Activated effector memory CD4-positive, alpha-beta T cell treated with Interleukin-2 at 50 U/mL for 16 hours (primary cell): ENCODE results near the gene TBC1D8.

Experiments used
- DNase-seq: peaks from one replicate; pipeline ENCODE4 v3.0.0-alpha.2; 2020

TBC1D8 gene

DNA sequence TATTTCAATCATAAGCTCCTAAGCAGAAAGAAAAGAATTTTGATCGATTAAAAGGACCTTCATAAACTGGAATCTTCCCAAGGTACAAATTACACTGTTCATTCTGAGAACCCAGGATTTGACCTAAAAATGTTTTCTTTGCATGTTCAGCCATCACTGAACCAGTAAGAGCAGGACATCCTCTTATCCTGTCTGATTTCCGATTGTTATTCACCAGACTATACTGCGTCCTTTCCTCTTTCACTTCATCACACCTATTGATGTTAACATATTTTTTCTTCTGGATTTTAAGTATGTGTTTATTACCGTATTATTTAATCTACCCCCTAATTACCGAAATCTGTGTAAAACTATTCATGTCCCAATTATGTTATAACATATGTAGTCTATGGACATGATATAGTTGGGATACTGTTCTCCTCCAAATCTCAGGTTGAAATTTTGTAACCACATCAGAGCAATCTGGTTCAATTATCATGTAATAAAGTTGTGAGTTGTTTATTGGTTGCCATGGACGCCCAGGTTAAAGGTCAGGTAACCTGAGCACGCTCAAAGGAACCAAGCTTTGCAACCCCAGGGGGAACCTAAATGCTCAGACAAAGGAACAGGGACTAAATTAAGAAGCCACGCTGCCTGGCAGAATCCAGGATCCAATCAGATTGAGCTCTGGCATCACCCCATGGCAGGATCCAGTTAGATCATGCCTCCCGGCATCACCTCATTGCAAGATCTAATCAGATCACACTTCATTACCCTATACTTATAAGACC lies 11.6 kb upstream of the TBC1D8 start:
- no peak for DNase-seq

DNA sequence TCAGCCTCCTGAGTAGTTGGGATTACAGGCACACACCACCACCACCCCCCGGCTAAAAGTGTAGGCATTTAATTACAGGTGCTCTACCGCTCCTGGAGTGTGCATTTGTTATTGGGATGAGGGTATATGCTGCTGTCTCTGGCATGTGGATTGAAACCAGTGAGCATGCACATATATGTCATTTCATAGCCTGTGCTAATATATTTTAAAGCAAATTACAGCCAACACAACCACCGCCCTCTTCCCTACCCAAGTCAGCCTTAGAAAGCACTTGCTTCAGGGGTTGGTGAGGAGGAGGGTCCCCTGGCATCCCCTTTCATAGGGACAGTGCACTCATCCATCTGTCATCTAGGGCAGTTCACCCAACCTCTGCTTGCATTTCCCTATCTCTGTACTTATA lies 10.5 kb upstream of the TBC1D8 start:
- no peak for DNase-seq

DNA sequence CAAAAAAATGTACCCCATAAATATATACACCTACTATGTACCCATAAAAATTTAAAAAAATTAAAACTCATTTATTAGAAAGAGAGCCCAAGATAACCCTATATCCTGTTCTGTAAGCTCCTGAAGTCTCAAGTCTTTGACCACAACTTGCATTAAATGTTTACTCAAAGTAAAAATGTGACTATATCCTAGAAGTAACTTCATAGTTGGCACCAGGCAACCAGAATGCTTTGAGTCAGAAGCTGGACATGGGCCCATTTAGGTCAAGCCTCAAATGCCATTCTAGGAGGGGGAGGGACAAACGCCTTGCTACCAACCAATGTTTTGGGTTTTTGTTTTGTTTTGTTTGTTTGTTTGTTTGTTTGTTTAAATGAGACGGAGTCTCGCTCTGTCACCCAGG lies 9.3 kb upstream of the TBC1D8 start:
- DNase-seq, result no peak

DNA sequence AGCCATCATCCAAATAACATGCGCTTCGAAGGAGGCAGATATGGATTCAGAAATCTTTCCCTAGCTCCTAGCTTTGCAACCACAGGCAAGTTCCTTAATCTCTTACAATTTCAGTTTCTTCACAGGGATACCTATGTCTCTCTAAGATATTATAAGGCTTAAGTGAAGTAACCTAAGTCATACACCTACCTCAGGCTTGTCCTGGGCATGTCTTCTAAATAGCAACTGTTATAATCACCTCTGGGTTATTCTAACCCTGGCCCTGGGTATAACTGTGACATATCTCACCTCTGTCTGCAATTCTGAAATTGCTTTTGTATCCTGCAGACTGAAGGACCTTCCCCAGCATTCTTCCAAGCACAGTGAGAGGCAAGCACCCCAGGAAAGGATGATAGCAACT lies 8.3 kb upstream of the TBC1D8 start:
- DNase-seq, result no peak

DNA sequence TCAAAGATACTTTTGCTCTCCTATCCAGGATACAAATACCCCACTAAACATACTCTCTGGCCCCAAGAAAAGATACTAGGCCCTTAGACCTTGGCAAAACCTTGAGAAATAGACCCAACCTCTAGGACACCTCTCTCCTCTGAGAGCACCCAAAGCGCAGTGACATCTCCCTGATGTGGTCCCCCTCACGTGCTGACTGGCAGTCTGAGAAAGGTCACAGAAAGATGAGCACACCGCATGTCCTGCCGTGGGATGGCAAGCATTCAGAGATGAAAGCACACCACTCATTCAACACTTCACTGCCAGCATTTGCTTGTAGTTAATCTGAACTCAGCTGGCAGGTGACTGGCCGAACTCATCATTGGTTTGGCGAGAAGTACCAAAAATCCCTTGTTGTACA lies 6.1 kb upstream of the TBC1D8 start:
- DNase-seq, result no peak

DNA sequence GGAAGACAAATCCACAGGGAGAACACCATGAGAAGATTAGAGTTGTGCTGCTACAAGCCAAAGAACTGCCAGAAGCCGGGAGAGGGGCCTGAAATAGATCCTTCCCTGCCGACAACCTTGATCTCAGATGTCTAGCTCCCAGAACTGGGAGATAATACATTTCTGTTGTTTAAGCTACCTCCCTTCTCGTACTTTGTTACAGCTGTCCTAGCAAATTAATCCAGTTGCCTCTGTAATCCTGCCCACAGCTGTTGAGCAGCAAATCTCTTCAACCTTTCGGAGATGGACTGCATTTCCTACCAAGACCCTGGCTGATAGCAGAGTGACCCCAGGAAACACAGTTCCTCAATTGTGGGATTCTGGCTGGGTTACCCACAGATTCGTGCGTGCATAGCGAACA lies 2.6 kb upstream of the TBC1D8 start:
- no peak for DNase-seq

DNA sequence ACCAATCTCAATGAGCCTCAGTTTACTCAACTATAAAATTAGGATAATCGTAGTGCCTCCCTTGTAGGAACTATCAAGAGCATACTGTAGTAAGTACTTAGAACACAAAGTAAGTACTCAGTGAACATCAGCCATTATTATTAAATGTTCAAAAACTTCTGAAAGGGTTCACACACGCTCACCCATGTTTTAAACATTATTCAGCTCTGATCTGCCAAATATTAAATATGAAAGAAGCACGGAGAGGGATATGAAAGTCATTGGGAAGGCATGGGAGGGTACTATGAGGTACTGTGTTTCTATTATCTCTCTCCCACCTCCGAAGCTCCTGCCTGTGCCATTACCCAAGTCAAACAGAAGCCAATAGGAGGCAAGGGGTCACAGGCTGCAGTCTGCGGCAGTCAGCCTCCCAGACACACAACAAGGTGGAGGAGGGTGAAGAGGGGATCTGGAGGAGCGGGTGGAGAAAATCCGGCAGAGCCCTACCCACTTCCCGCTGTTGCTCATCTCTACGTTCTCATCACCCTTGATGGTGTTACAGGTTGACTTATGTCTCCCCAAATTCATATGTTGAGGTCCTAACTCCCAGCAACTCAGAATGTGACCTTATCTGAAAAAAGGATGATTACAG lies 2.0 kb upstream of the TBC1D8 start:
- no peak for DNase-seq

DNA sequence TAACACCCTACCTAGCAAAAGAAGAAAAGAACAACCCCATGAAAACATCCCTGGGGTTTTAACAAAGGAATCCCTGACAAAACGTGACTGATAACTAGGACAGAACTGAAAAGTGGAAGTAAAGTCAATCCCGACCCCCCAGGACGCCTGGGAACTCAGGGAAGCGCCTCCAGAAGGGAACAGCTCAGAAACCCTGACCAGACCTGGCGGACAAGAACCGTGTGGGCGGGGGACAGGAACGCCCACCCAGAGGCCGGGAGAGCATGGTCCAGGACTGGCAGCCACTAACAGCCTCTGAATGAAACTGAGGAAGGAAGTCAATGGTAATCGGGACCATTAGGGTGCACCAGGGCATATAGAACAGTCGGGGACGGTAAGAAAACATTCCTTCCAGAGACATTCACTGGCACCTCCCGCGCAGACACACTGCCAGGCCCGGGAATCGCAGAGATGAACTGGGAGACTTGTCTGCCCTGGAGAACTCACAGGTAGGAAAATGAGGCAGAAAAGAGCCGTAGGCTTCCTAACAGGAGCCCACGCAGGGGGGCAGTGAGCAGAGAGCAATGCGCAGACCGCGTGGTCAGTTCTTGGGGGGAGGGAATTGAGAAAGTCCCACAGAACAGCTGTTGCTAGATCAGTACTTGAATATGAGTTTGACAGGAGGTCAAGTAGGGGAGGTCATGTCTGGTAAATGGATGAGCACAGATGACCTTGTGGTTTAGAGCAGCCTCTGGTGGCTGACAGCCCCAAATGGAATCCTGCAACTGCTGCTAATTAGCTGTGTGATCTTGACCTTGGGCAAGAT lies 1.3 kb upstream of the TBC1D8 start:
- no peak for DNase-seq

DNA sequence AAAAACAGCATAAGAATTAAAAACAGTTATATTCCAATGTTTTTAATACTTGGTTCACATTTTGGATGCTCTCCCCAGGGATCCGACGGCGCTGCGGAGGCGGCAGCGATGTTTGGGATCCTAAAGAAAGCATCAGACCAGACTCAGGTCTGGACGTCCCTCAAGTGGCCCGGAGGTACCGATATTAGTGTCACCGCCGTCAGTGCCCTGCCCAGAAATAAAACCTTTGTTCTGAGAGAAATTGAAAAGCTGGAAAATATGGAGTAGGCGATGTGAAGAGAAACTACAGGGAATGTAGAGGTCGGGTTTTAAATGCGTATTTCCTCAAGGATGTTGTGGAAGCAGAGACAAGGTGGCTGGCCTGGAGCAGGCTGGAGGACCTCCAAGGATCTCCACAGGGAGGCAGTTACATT lies 683 bp upstream of the TBC1D8 start:
- no peak for DNase-seq

DNA sequence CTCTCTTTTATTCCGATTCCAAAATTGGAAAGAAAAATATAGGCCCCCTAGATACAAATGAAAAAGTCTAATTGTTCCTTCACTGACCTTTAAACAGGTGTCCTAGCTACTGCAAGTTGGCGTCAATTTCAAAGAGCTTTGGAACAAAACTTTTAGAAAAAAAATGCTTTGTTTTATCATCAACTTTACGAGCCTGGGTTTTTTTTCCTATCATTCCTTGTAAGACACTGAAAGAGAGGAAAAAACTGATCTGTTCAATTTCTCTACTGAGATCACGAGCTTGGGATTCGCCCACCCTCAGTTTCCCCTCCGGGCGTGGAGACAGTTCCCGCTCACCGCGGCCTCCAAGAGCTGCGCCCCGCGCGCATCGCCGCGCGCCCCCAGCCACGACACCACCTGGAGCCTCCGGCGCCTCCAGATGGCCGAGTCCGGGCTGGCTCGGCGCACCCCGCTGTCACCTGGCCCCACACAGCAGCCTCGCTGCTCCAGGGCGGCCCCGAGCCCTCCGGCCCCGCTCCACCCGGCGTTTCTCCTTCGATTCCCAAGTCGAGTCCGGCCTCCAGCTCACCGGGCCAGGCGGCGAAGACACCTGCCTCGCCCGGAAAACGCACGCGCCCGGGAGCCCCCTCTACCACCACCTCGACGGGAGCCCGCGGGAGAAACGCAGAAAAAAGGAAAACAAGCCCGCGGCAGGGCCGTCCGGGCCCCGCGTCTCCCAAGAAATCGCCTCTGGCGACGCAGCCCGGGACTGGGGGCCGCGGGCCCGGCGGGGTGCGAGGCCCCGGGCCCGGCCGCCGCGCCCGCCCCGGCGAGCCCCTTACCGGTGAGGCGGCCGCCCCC lies 656 bp downstream of the TBC1D8 start:
- DNase-seq, result no peak

DNA sequence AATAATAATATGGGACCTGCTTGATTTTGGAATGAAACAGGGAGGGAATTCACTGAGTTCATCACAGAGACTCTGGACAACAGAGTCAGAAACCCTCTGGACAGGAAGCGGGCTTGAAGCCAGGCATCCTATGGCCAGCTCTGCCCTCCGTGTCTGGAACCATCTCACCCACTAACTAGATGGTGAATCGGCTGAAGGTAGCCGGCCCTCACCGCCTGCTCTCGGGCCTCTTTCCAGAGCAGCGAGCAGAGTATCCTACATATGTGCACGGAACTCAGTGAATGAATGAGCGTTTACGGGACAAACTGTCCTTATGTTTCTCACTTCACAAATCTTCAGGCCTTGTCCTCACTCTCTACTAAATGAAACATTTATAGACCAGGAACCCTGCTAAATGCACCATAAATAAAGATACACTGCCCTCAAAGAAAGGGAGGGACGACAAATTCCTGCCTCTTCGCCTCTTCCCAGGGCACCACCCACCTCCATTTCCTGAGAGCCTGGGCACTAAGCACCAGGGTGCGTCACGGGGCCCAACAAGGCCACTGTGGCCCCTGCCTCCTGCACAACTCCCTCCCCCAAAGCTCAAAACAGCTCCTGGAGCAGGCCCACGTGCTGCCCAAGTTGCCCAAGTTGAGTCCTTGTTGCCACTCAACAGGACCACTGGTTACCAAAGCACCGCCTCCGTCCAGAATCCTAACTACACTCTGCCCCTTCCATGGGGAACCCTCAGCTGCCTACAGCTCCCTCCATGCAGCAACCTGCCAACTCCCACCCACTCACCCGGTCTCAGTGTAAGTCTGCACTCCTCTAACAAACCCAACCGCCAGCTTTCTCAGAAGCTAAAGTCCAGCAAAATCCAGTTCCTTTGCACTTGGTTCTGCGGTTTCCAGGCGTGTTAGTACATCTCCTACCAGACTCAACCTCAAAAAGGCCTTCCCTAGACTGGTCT lies 1.7 kb downstream of the TBC1D8 start:
- no peak for DNase-seq

DNA sequence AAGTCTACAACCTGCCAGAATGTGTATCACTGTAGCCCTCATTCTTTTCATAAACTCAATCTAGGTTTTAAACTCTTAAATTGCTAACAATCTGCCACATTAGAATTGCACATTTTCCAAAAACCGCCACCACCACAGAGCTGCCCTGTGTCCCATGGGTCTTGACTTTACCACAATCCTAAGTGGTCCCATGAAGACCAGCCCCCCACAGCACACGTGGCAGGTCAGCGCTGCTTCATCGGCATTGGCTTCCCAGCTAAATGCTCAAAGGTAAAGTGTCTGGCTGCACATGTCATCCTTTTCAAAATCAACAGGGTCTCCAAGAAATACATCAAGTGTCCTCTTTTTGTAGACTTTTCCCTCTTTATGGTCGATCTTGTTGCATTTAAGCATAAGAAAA lies 2.4 kb downstream of the TBC1D8 start:
- no peak for DNase-seq

DNA sequence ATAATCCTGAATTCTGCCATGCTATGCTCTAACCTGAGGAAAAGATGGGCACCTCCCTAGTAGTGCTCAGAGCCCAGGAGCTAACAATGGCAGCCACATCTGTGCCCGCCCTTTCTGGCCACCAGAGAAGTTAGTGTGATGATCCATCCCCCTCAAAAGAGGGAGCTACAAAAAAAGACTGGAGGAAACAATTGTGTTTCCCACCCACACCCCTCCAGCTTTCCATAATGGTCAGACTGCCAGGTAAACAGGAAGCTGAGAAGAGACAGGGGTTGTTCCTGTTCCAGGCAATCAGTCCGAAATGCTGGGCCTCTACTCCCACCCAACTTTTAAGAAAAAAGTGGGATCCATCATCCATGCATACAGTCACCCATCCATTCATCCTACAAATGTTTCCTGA lies 3.2 kb downstream of the TBC1D8 start:
- DNase-seq, result no peak

DNA sequence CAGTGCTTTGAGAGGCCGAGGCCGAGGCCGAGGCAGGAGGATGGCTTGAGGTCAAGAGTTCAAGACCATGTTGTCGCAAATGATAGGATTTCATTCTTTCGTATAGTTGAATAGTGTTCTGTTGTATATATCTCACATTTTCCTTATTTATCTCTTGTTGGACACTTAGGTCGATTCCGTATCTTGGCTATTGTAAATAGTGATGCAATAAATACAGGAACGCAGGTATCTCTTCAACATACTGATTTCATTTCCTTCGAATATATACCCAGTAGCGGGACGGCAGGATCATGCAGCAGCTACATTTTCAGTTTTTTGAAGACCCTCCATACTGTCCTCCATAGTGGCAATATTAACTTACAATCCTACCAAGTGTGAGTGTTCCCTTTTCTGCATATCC lies 4.1 kb downstream of the TBC1D8 start:
- no peak for DNase-seq

DNA sequence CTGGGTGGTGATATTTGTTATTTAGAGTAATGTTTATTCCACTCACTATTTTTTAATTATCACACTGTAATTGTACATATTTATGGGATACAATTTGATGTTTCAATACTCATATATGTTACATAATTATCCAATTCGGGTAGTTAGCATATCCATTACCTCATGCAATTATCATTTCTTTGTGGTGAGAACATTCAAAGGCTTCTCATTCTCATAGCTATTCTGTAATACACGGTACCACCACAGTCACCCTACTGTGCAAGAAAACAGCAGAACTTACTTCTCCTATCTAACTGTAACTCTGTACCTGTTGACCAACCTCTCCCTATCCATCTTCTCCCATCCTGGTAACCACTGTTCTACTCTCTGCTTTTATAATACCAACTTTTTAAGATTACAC lies 4.6 kb downstream of the TBC1D8 start:
- DNase-seq, result no peak

DNA sequence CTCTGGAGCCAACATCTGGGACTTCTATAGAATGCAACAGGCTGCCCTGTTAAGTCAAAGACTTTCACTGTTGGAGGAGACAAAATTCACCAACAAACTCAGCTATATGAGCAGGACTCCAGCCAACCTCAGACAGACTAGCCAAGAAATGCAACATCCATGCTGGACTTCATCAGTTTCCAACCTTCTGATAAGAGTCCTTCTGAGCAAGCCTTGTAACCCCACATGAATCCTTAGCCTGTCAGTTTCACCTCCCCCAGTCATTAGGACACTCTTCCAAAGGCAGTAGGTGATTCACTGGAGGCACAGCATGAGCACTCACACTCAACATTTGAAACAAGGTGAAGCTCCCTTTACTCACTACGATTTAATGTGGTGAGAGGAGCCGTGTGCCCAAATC lies 5.8 kb downstream of the TBC1D8 start:
- no peak for DNase-seq

DNA sequence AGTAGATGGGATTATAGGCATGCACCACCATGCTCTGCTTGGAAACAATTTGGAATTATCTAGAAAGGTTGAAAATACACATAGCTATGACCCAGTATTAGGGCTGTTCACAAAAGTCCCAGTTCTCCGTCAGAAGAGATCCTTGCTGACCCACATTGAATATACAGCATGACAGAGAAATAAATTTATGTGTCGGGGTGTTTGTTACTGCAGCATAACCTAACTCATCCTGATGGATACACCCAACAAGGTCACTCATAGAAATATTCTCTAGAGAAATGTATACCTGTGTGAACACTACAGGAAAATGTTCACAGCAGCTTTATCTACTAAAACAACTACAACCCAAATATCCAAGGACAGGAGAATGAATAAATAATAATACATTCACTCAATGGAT lies 9.0 kb downstream of the TBC1D8 start:
- no peak for DNase-seq

DNA sequence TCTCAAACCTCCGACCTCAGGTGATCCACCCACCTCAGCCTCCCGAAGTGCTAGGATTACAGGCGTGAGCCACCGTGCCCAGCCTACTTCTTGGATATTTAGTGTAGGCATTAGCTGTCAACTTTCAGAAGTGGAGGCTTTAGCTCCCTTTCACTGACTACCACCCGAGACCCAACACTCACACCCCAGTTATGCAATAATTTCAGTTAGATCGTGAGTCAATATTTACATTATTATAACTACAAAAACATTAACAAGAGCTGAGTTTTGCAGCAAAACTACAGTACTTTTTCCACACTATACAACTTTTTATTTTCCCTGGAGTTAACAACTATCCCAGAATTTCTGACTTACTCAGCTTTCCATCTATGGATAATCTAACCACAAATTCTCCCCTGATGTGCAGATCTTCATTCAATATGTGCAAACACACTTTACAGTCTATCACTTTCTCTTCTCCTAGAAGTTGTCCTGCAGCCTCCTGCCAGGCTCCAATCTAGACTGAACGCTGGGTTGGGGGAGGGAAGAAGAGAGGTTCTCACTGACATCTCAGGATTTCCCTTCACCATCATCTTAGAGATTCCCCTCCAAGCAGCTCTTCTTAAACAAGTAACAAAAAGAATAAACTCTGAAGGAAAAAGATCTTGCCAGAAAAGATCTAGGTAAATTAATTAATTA lies 10.1 kb downstream of the TBC1D8 start:
- no peak for DNase-seq

DNA sequence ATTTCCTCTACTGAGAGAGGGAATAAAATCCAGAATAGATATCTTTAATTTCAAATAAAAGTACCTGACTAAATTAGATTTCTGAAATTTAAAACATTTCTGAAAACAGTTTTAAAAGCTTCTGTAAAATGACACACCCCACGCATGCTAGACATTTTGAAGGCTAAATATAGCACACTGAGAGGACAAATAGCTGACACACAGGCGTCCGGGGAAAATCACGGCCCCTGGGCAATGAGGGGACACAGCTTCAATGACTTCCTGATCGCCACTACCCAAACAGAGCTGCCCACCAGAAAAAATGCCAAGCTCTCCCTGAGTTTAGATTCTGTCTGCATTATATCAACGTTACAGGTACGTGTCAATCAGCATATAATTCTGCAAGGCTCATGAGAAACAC lies 10.9 kb downstream of the TBC1D8 start:
- DNase-seq, result no peak

DNA sequence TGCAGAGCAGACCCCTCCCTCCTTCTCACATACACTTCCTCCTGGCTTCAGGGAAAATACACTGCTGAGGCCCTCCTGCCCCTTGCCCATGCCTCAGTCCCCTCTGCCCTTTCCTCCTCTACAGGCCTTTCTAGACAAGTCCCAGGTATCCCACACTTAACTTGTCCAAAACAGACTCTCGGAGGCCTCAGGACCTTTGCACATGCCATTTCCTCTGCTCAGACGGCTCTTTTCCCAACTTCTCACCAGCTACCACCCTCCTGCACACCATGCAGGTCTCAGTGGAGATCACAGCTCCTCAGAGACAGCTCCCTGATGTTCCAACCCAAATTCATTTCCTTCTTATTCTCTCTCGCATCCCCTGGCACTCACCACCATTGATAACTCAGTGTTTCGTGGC lies 11.7 kb downstream of the TBC1D8 start:
- DNase-seq, result no peak
